A673 (cell line): ENCODE data around the gene ANP32A. TPM values are rescaled to one million over a fixed set of nuclear protein-coding genes. Genes with fewer than 3 reads are reported as not detected.

Source experiments
- BruUV-seq: library from RNA; stranded (reverse); fragments of 400-500 nt; replicated peaks from 2 replicates; lab custom pipeline; 2021; lab: Mats Ljungman, UMichigan
- CTCF ChIA-PET: fragments of 300-600 bp; sonication (Branson Sonifier 250); formaldehyde crosslinking; loops from one replicate; lab custom pipeline; 2022; ENCODE audit warnings: antibody characterized with exemption; lab: Charles Lee
- POLR2A ChIA-PET: fragments of 300-600 bp; sonication (Branson Sonifier 250); formaldehyde crosslinking; loops from one replicate; lab custom pipeline; 2022; ENCODE audit warnings: antibody characterized with exemption; ENCODE audit not compliant: low non-redundant PET; lab: Charles Lee
- DNase-seq: peaks from one replicate; pipeline ENCODE4 v3.0.0-alpha.2; 2015; ENCODE audit warnings: low spot score
- H3K27ac ChIP-seq: fragments of 200-600 bp; sonication (generic); 2 replicates; pipeline ENCODE4 v1.5.1; 2016; ENCODE audit warnings: mixed run types, low read depth, mild to moderate bottlenecking, mixed read lengths, antibody characterized with exemption, low read length; ENCODE audit not compliant: poor library complexity, severe bottlenecking
- H3K27me3 ChIP-seq: fragments of 200-600 bp; sonication (generic); replicated peaks from 2 replicates; pipeline ENCODE4 v1.6.1; 2017; ENCODE audit warnings: mixed run types, low read depth, mild to moderate bottlenecking, mixed read lengths, antibody characterized with exemption, low read length; ENCODE audit not compliant: insufficient read depth, poor library complexity
- H3K36me3 ChIP-seq: fragments of 200-600 bp; sonication (generic); 2 replicates; pipeline ENCODE4 v1.6.1; 2016; ENCODE audit warnings: mixed run types, mild to moderate bottlenecking, mixed read lengths, antibody characterized with exemption, low read length; ENCODE audit not compliant: insufficient read depth, poor library complexity, severe bottlenecking
- H3K4me1 ChIP-seq: fragments of 200-600 bp; sonication (generic); 2 replicates; pipeline ENCODE4 v1.6.1; 2017; ENCODE audit warnings: mixed run types, mild to moderate bottlenecking, mixed read lengths, antibody characterized with exemption, low read length; ENCODE audit not compliant: insufficient read depth, poor library complexity, severe bottlenecking
- H3K4me3 ChIP-seq: fragments of 200-600 bp; sonication (generic); 2 replicates; pipeline ENCODE4 v1.5.1; 2016; ENCODE audit warnings: low read depth, mixed run types, mild to moderate bottlenecking, mixed read lengths, low read length; ENCODE audit not compliant: poor library complexity, severe bottlenecking
- H3K9me3 ChIP-seq: fragments of 200-600 bp; sonication (generic); 2 replicates; pipeline ENCODE4 v1.6.1; 2016; ENCODE audit warnings: mixed run types, low read depth, mild to moderate bottlenecking, mixed read lengths, antibody characterized with exemption, low read length; ENCODE audit not compliant: poor library complexity, severe bottlenecking
- CTCF ChIP-seq: fragments of 300-800, 200-600 bp; sonication (generic); conservative IDR thresholded peaks from 2 replicates; pipeline ENCODE4 v1.5.1; 2017; ENCODE audit warnings: low read depth, mild to moderate bottlenecking, antibody characterized with exemption, low read length, moderate library complexity, mixed read lengths
- EZH2 ChIP-seq: fragments of 200-600 bp; sonication (generic); IDR thresholded peaks from 2 replicates; pipeline ENCODE4 v1.6.1; 2017; ENCODE audit warnings: borderline replicate concordance, low read depth, mild to moderate bottlenecking, mixed read lengths, antibody characterized with exemption, low read length; ENCODE audit not compliant: poor library complexity, severe bottlenecking
- intact Hi-C: fragments of 100-400 bp; cut with micrococcal nuclease; formaldehyde crosslinking; loops from one replicate; pipeline ENCODE4 v1.10.0; 2022; ENCODE audit not compliant: unreplicated experiment
- total RNA-seq: library from RNA; stranded (reverse); gene quantifications from 2 replicates; pipeline ENCODE4 v1.2.3, GENCODE V29; 2021

The ANP32A gene
- total RNA-seq, 1 experiment from 2014 or later = 331 TPM

- BruUV-seq = no TSS peak
- no peaks in the 10 kb centered on the region for H3K27me3 ChIP-seq
- peaks cover 13% of the 10 kb centered on the region for H3K36me3 ChIP-seq
- TF ChIP-seq EZH2 = no peak
- TF ChIP-seq CTCF = no peak
- no peaks in the 10 kb centered on the region for H3K9me3 ChIP-seq
- H3K4me3 ChIP-seq = no peak overlapping the region
- intact Hi-C loops = no loop called here
- no peak overlapping the region for H3K27ac ChIP-seq
- ChIA-PET CTCF (no interaction called here), POLR2A (no interaction called here)
- DNase-seq = no peak
- peaks cover 9% of the 10 kb centered on the region for H3K4me1 ChIP-seq
Observed at GRCh38 chr15:68806220-68807060, 14.3 kb downstream of the ANP32A start.

- TF ChIP-seq CTCF (no peak), EZH2 (no peak)
- BruUV-seq = no TSS peak
- POLR2A ChIA-PET = no interaction called here
- Histone ChIP-seq H3K36me3 (peaks cover 13% of the 10 kb centered on the region), H3K4me3 (no peak overlapping the region), H3K27me3 (no peaks in the 10 kb centered on the region), H3K27ac (no peak overlapping the region), H3K4me1 (peaks cover 10% of the 10 kb centered on the region), H3K9me3 (no peaks in the 10 kb centered on the region)
- DNase-seq = no peak
- intact Hi-C loops = no loop called here
- CTCF ChIA-PET = no interaction called here
Observed at GRCh38 chr15:68802373-68802772, 18.3 kb downstream of the ANP32A start.

DNA sequence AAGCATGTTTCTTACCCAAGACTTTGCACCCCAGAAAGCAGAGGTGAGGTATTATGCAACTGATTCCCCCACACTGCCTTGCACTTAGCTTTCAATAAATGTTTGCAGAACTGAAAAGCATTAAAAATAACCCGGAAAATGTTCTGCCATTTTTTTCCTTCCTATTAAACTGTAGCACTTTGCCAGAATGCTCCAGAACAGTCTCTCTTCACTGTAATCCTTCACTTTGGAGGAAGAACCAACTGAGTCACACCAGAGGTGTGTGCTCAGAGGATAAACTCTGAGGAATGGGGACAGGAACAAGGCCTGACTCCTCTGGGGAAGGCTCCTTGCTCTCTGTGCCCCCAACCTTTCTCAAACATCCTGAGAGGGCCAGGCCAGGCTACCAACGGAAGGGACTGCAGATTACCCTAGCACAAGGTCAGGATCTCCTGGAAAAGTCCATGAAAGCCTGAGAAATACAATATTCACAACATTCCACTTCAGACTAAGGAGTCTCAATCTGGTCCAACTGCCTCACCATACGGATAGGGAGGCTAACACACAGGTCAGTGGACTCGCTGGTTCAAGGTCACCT lies 19.0 kb downstream of the ANP32A start:
- H3K36me3 ChIP-seq = peaks cover 9% of the 10 kb centered on the region
- H3K27ac ChIP-seq = no peak overlapping the region
- H3K9me3 ChIP-seq = no peaks in the 10 kb centered on the region
- intact Hi-C loops = no loop called here
- ChIA-PET POLR2A (no interaction called here), CTCF (no interaction called here)
- no peak for TF ChIP-seq CTCF
- TF ChIP-seq EZH2 = no peak
- BruUV-seq = no TSS peak
- no peaks in the 10 kb centered on the region for H3K27me3 ChIP-seq
- no peak overlapping the region for H3K4me3 ChIP-seq
- H3K4me1 ChIP-seq = peaks cover 7% of the 10 kb centered on the region
- no peak for DNase-seq
